ENCODE measurements around the gene LRMDA. TPM values are rescaled to one million over a fixed set of nuclear protein-coding genes. Genes with fewer than 3 reads are reported as not detected.

Gene LRMDA
- total RNA-seq, 1 donor = 32.6 TPM

- DNase-seq (ENCODE audit: low read depth in 2 of 3, low spot score in 2 of 3) = no peak
Observed at GRCh38 chr10:76540786-76541185, 1109.4 kb downstream of the LRMDA start.

GRCh38 chr10:76541852-76542251 lies 1110.4 kb downstream of the LRMDA start:
- DNase-seq (ENCODE audit: low read depth in 2 of 3, low spot score in 2 of 3) = no peak

GRCh38 chr10:76542307-76542930 lies 1111.0 kb downstream of the LRMDA start:
- no peak for DNase-seq (ENCODE audit: low read depth in 2 of 3, low spot score in 2 of 3)

- no peak for DNase-seq (ENCODE audit: low read depth in 2 of 3, low spot score in 2 of 3)
Observed at GRCh38 chr10:76543655-76544054, 1112.2 kb downstream of the LRMDA start.

- no peak for DNase-seq (ENCODE audit: low read depth in 2 of 3, low spot score in 2 of 3)
Observed at GRCh38 chr10:76544789-76545188, 1113.4 kb downstream of the LRMDA start.

GRCh38 chr10:76546411-76546810 lies 1115.0 kb downstream of the LRMDA start:
- DNase-seq (ENCODE audit: low read depth in 2 of 3, low spot score in 2 of 3) = no peak

- DNase-seq (ENCODE audit: low read depth in 2 of 3, low spot score in 2 of 3) = peak in 2 of 3 donors; percentile 56 to 80
Observed at GRCh38 chr10:76547352-76547972, 1116.0 kb downstream of the LRMDA start.

- no peak for DNase-seq (ENCODE audit: low read depth in 2 of 3, low spot score in 2 of 3)
Observed at GRCh38 chr10:76548716-76549115, 1117.3 kb downstream of the LRMDA start.

- DNase-seq (ENCODE audit: low read depth in 2 of 3, low spot score in 2 of 3) = no peak
Observed at GRCh38 chr10:76549171-76549570, 1117.7 kb downstream of the LRMDA start.

GRCh38 chr10:76550806-76551205 lies 1119.4 kb downstream of the LRMDA start:
- DNase-seq (ENCODE audit: low read depth in 2 of 3, low spot score in 2 of 3) = no peak

GRCh38 chr10:76552091-76552873 lies 1120.9 kb downstream of the LRMDA start:
- no peak for DNase-seq (ENCODE audit: low read depth in 2 of 3, low spot score in 2 of 3)

GRCh38 chr10:76553263-76554032 lies 1122.0 kb downstream of the LRMDA start:
- no peak for DNase-seq (ENCODE audit: low read depth in 2 of 3, low spot score in 2 of 3)

- no peak for DNase-seq (ENCODE audit: low read depth in 2 of 3, low spot score in 2 of 3)
Observed at GRCh38 chr10:76554033-76554408, 1122.6 kb downstream of the LRMDA start.

GRCh38 chr10:76554478-76554877 lies 1123.1 kb downstream of the LRMDA start:
- no peak for DNase-seq (ENCODE audit: low read depth in 2 of 3, low spot score in 2 of 3)

- no peak for DNase-seq (ENCODE audit: low read depth in 2 of 3, low spot score in 2 of 3)
Observed at GRCh38 chr10:76555067-76555670, 1123.7 kb downstream of the LRMDA start.

GRCh38 chr10:76557366-76557765 lies 1125.9 kb downstream of the LRMDA start:
- no peak for DNase-seq (ENCODE audit: low read depth in 2 of 3, low spot score in 2 of 3)

GRCh38 chr10:76558586-76558985 lies 1127.2 kb downstream of the LRMDA start:
- DNase-seq (ENCODE audit: low read depth in 2 of 3, low spot score in 2 of 3) = no peak

GRCh38 chr10:76558996-76559891 lies 1127.8 kb downstream of the LRMDA start:
- no peak for DNase-seq (ENCODE audit: low read depth in 2 of 3, low spot score in 2 of 3)

GRCh38 chr10:76559892-76560220 lies 1128.4 kb downstream of the LRMDA start:
- DNase-seq (ENCODE audit: low read depth in 2 of 3, low spot score in 2 of 3) = no peak

- DNase-seq (ENCODE audit: low read depth in 2 of 3, low spot score in 2 of 3) = no peak
Observed at GRCh38 chr10:76560338-76560737, 1128.9 kb downstream of the LRMDA start.
